Stimulated activated CD8-positive, alpha-beta memory T cell treated with anti-CD3 and anti-CD28 coated beads, Interleukin-15, amount 100 ng/mL, for 1 hour (primary cell): ENCODE data around the gene HMGB3.
"Not testable (repeated sequence)": the region's sequence is repeated elsewhere in the genome, so short reads cannot be mapped to it uniquely, and the experiment has no call there.

Experiments used
- DNase-seq: peaks from one replicate; pipeline ENCODE4 v3.0.0-alpha.2; 2020; ENCODE audit warnings: low read depth

HMGB3 gene

GRCh38 chrX:150977411-150978162 lies 5.5 kb upstream of the HMGB3 start:
- DNase-seq: no peak

- no peak for DNase-seq
These were observed 2.9 kb upstream of the HMGB3 start for GRCh38 chrX:150980186-150980585.

GRCh38 chrX:150980711-150981110 lies 2.4 kb upstream of the HMGB3 start:
- DNase-seq: no peak

GRCh38 chrX:150982235-150982787 lies 824 bp upstream of the HMGB3 start:
- no peak for DNase-seq

- DNase-seq: no peak
These were observed 510 bp downstream of the HMGB3 start for GRCh38 chrX:150983521-150984168.

- DNase-seq: no peak
These were observed 1.2 kb downstream of the HMGB3 start for GRCh38 chrX:150984169-150984824.

- DNase-seq: not testable (repeated sequence)
These were observed 4.6 kb downstream of the HMGB3 start for GRCh38 chrX:150987687-150988086.

GRCh38 chrX:150989420-150989819 lies 6.3 kb downstream of the HMGB3 start:
- DNase-seq: no peak

GRCh38 chrX:150990910-150991309 lies 7.8 kb downstream of the HMGB3 start:
- no peak for DNase-seq

GRCh38 chrX:151000861-151001331 lies 17.8 kb downstream of the HMGB3 start:
- DNase-seq: no peak

- DNase-seq: no peak
These were observed 20.9 kb downstream of the HMGB3 start for GRCh38 chrX:151004085-151004484.

- DNase-seq: no peak
These were observed 23.4 kb downstream of the HMGB3 start for GRCh38 chrX:151006410-151007109.

- DNase-seq: no peak
These were observed 26.4 kb downstream of the HMGB3 start for GRCh38 chrX:151009582-151009981.

GRCh38 chrX:151013164-151013743 lies 30.1 kb downstream of the HMGB3 start:
- no peak for DNase-seq

GRCh38 chrX:151015684-151016083 lies 32.5 kb downstream of the HMGB3 start:
- DNase-seq: no peak

GRCh38 chrX:151019856-151020255 lies 36.7 kb downstream of the HMGB3 start:
- no peak for DNase-seq

GRCh38 chrX:151030845-151031244 lies 47.7 kb downstream of the HMGB3 start:
- DNase-seq: no peak

GRCh38 chrX:151031391-151031975 lies 48.3 kb downstream of the HMGB3 start:
- no peak for DNase-seq

GRCh38 chrX:151039351-151039750 lies 56.2 kb downstream of the HMGB3 start:
- no peak for DNase-seq
